Measurements from ENCODE around the gene IFI30. TPM values are rescaled to one million over a fixed set of nuclear protein-coding genes. Genes with fewer than 3 reads are reported as not detected.

The IFI30 gene
- total RNA-seq, 1 donor from 2014 or later: not detected

GRCh38 chr19:18214779-18215433, 41.3 kb downstream of the IFI30 start:
- H3K4me3 Mint-ChIP-seq (ENCODE audit: unreplicated experiment): no peak overlapping the region
- H3K9me3 Mint-ChIP-seq (ENCODE audit: unreplicated experiment): no peaks in the 10 kb centered on the region
- H3K4me1 Mint-ChIP-seq (ENCODE audit: unreplicated experiment): no peaks in the 10 kb centered on the region
- H3K27me3 Mint-ChIP-seq (ENCODE audit: unreplicated experiment): peaks cover 5% of the 10 kb centered on the region
- TF ChIP-seq CTCF (IDR thresholded peaks at IDR 0.05): no peak
- DNase-seq (ENCODE audit: extremely low spot score, unreplicated experiment): no peak
- no peaks in the 10 kb centered on the region for H3K36me3 Mint-ChIP-seq (ENCODE audit: unreplicated experiment)
- no peak overlapping the region for H3K27ac Mint-ChIP-seq (ENCODE audit: unreplicated experiment)

- no peaks in the 10 kb centered on the region for H3K9me3 Mint-ChIP-seq (ENCODE audit: unreplicated experiment)
- DNase-seq (ENCODE audit: extremely low spot score, unreplicated experiment): no peak
- no peak for TF ChIP-seq CTCF (IDR thresholded peaks at IDR 0.05)
- H3K4me1 Mint-ChIP-seq (ENCODE audit: unreplicated experiment): no peaks in the 10 kb centered on the region
- H3K36me3 Mint-ChIP-seq (ENCODE audit: unreplicated experiment): no peaks in the 10 kb centered on the region
- H3K27me3 Mint-ChIP-seq (ENCODE audit: unreplicated experiment): peaks cover 11% of the 10 kb centered on the region
- H3K4me3 Mint-ChIP-seq (ENCODE audit: unreplicated experiment): no peak overlapping the region
- no peak overlapping the region for H3K27ac Mint-ChIP-seq (ENCODE audit: unreplicated experiment)
Observed at GRCh38 chr19:18216789-18217188, 43.2 kb downstream of the IFI30 start.

GRCh38 chr19:18218159-18218558, 44.5 kb downstream of the IFI30 start:
- DNase-seq (ENCODE audit: extremely low spot score, unreplicated experiment): no peak
- Mint-ChIP-seq H3K27me3 (ENCODE audit: unreplicated experiment) (peaks cover 11% of the 10 kb centered on the region), H3K27ac (ENCODE audit: unreplicated experiment) (no peak overlapping the region), H3K9me3 (ENCODE audit: unreplicated experiment) (no peaks in the 10 kb centered on the region), H3K36me3 (ENCODE audit: unreplicated experiment) (no peaks in the 10 kb centered on the region), H3K4me3 (ENCODE audit: unreplicated experiment) (no peak overlapping the region), H3K4me1 (ENCODE audit: unreplicated experiment) (no peaks in the 10 kb centered on the region)
- no peak for TF ChIP-seq CTCF (IDR thresholded peaks at IDR 0.05)

GRCh38 chr19:18218600-18218999, 45.0 kb downstream of the IFI30 start:
- no peak overlapping the region for H3K4me3 Mint-ChIP-seq (ENCODE audit: unreplicated experiment)

More at GRCh38 chr19:18218600-18218999, 45.0 kb downstream of the IFI30 start:
- no peaks in the 10 kb centered on the region for H3K36me3 Mint-ChIP-seq (ENCODE audit: unreplicated experiment)
- H3K27ac Mint-ChIP-seq (ENCODE audit: unreplicated experiment): no peak overlapping the region
- peaks cover 11% of the 10 kb centered on the region for H3K27me3 Mint-ChIP-seq (ENCODE audit: unreplicated experiment)
- no peaks in the 10 kb centered on the region for H3K4me1 Mint-ChIP-seq (ENCODE audit: unreplicated experiment)
- H3K9me3 Mint-ChIP-seq (ENCODE audit: unreplicated experiment): no peaks in the 10 kb centered on the region
- no peak for DNase-seq (ENCODE audit: extremely low spot score, unreplicated experiment)
- TF ChIP-seq CTCF (IDR thresholded peaks at IDR 0.05): no peak
